Measurements from ENCODE around the gene ATP2B3.

DNA sequence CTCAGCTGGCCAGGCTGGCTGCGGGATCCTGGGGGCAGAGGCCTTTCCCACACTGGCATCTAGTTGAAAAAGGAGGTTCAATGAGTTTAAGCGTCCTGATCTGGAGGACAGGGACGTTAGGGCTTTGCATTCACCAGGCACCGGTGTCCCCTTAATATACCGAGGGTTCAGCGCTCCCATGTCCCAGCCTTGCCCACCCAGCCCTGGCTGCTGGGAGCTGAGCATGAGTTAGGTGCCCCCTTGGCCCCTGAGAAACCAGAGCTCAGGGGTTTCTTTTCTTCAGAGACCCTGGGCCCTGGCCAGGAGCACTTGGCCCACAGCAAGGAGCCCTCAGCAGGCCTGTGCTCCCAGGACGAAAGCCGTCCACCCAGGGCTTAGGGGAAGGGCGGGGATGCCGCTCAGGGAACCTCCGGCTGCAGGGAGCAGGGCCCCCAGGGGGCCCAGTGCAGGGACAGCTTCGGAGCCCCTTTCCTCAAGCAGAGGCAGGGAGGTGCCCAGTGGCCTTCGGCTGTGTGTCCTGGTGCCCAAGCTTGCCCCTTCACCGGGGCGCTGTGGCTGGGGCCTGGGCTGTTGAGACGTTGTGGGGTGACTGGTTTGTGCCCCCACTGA lies 108.7 kb downstream of the ATP2B3 start:
- TF ChIP-seq CTCF (IDR thresholded peaks at IDR 0.05; ENCODE audit: low read length) (no peak), EZH2 (IDR thresholded peaks at IDR 0.05; ENCODE audit: borderline replicate concordance, low read length) (no peak)

Data from OCI-LY1 (cell line).